Inferior parietal cortex (tissue), 1 donor: ENCODE data around the gene LRRC36.

ENCODE experiments used
- DNase-seq: peaks from one replicate; pipeline ENCODE4 v3.0.0-alpha.2; 2016; ENCODE audit errors: extremely low spot score

LRRC36 gene

DNA sequence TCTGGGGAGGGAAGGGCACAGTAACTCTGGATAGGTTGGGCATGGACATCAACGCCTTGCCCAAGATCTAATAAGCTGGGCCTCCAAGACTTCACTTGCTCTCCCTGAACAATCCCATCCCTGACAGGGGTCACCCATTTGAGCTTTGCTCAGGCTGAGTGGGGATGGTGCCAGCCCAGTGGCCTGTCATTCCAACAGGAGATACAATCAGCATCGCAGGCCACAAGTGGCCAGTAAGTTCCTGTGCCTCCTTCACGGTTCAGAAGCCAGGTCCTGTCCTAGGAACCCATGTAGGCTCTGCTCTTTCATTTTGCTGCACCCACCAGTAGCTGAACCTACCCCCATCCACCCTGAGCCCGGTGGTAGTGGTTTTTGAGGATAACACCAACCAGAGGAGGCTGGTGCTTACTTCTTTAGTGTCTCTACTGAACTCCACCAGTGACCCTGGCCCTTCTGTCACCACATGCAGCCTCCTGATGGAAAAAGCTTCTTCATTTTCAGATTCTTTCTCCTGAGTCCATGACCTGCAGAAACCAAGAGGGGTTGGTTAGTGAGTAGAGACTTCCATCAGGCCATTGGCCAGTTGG lies 32.4 kb upstream of the LRRC36 start:
- no peak for DNase-seq

DNA sequence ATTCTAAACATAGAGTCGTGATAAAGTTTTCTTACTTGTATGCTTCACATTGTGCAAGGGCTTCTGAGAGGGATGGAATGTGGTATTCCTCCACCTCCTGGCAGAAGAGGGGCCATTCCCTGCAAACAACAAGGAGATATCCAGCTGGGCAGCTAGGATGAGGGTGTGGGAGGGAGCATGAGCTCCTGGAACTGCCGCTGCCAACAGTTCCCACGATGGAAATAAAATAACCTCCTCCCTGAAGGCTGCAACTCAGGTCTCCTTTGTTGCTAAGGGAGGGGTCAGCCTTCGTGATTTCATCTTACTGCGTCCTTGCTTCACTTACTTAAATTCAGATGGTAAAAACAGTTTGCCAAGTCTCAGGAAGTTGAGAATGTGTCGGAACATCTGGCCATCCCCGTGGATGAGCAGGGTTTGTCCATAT lies 31.7 kb upstream of the LRRC36 start:
- DNase-seq: no peak

DNA sequence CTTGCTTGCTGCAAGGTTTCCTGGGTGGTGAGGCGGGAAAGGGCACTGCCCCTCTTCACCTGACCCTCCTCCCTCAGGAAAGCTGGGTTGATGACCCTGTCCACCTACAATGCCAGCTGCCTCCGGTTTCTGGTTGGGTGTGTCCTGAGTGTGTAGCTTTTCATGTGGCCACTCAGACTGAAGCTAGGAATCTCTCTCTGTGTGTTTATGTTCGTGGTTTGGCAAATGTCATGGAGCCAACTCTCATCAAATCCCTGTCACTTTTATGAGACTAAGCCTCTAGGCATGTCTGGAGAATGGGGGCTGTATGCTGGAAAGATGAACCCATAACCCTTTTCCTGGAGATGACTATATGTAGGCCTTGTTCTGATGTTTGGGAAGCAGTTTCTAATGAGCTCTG lies 30.2 kb upstream of the LRRC36 start:
- DNase-seq: no peak

DNA sequence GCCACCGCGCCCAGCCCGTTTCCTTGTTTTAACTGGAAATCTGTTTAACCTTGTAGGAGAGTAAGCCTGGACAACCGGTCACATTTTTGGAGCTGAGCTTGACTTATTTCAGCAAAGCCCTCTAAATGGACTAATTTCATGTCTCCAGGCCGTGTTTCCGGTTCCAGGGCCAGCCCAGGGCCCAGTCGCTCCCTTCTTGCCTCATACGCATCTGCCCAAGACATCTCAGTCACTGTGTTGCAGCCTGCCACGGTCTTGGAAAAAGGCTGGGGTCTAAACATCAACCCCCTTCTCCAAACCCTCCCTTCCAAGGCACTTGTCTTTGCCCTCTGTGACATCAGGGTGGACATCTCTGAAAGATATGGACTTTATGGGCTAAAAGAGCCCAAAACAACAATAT lies 28.3 kb upstream of the LRRC36 start:
- no peak for DNase-seq

DNA sequence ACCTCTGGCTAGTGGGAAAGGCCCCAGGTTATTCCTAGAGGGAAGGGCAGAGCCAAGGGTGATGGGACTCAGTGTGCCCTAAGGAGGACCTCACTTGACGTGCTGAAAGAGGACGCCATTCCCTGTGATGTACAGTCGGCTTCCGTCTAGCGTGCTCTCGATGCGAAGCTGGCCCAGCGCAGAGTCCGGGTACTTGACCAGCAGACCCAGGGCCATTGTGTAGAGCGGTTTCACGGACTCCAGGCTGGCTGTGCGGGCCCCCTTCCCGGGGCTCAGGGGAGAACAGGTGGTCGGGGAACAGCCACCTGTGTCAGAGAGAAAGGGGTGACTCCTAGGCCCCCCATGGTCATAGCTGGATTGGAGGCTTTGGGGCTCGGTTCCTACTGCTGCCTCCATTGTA lies 27.3 kb upstream of the LRRC36 start:
- DNase-seq: no peak

DNA sequence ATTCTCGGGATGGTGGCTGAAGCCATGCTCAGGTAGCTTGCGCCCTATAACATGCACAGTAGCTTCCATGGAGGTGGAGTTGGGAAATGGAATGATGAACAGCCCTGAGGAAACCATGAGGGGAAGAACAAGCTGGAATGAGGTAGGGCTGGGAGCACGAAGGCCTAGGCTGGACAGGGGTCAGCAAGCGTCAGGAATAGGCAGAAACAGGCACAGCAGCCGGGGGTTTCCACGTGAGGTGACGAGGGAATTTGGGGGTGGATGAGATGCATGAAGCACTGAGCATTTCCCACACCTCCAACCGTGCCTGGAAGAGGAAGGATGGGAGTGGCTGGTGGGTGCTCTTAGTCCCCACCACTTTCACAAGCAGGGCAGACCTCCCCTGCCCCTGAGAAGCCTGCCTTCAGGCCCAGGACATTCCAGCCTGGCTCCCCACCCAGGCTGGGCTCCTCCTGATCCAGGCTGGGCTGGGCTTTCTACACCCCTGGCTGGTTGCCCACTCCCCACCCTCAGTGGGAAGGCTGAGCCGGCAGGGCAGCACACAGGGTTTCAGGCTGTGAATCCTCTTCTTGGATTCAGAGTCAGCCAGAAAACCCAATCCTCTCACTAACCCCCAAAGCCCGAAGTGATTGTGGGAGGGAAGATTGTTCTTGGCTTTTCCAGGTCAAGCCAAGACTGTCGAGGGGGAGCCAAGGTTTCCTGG lies 25.4 kb upstream of the LRRC36 start:
- DNase-seq: no peak

DNA sequence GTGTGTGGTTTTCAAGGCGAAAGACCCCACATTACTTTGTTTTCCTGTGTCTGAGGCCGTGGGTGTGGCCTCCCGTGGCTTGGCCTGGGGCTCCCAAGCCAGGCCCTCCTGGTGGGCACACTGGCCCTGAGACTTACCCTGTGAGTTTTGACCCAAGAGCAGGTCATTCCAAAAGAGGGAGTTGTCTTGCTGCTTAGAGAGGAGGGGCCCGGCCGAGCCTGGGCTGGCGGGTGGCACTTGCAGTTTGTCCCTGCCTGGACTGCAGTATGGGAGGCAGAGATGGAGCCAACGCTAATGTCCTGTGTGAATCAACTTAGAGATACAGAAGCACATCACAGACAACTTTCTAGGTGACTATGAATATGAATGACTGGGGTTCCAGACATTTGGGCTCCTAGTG lies 24.5 kb upstream of the LRRC36 start:
- DNase-seq: no peak

DNA sequence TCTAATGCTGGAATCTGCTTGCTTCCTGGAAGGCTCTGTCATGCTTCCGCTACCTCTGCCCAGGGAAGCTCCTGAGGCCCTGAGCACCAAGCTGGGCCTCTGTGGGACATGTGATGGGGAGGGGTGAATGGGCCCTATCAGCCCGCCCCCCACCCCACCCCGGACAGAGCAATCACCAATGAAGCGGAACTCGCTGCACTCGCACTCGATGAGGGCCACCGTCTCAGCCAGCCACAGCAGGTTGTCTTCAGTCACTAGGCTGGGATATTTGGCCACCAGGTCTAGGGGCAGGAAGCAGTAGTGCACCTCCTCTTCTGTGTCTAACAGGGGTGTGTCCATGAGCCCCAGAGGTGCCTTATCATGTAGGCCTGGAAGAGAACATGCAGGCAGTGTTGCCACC lies 23.6 kb upstream of the LRRC36 start:
- no peak for DNase-seq

DNA sequence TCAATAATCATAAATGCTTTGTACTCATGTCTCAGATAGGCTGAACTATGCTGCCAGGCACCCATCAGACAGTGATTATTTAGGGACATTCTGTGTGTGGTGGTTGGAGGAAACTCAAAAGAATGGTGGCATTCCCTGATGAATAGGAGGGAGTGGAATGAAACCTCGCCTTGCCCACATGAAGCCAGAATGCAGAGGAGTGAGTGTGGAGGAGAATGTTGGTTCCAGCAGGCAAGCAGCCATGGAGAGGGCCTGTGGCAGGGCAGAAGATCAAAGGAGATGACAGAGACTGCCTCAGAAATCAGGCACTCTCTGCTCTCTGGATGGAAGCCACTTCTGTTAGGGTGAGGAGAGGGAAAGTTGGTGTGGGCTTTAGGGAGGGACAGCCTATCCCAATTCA lies 22.6 kb upstream of the LRRC36 start:
- DNase-seq: no peak

DNA sequence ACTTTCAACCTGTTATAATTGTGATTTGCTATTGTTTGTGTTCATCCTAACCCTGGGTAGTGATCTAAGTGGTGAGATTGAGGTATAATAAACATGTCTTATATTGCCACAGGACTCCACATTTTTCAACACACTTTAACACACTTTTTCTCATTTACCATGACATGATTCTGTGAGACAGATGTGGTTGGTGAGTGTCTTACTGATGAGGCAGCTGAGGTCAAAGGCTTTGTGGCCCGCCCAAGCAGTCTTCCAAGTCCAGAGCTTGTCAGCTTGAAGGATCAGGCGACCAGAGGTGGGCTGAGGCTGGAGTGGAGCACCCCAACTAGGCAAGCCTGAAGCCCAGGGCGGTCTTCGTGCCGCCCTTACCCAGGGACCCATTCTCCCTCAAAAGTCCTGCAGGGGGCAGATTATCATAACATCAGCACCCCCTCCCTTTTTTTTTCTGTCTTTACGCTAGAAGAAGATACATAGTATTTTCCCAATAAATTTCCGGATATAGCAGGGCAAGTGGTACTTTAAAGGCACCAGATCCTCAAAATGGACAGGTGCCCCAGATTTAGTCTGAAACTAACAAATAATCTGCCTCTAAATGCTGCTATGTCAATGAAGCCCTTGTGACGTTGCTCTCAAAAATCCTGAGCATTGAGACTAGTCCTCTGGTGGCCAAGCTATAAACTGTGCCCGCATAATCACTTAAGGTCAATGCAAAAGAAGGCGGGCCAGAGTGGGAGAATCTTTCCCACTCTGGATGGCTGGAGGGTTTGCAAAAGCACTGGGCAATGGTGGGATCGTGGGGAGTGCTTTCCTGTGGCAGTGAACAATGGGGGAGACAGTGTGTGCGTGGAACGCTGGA lies 21.2 kb upstream of the LRRC36 start:
- no peak for DNase-seq

DNA sequence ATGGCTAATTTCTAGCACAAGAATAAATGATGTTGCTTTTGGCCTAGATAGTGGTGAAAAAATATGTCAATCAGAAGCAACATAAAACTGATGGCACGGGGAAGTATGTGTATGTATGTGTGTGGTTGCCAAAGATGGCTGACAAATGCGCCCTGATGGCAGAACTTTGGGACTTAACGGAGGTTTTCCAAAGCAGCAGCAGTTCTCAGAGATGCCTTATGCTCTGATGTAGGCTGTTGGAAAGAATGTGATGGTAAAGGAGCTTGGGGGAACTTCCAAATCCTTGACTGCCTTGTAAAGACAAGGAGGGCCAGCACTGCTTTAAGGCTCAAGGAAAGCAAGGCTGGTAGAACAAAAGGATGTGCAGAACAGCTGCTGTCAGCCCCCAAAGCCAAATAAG lies 16.1 kb upstream of the LRRC36 start:
- no peak for DNase-seq

DNA sequence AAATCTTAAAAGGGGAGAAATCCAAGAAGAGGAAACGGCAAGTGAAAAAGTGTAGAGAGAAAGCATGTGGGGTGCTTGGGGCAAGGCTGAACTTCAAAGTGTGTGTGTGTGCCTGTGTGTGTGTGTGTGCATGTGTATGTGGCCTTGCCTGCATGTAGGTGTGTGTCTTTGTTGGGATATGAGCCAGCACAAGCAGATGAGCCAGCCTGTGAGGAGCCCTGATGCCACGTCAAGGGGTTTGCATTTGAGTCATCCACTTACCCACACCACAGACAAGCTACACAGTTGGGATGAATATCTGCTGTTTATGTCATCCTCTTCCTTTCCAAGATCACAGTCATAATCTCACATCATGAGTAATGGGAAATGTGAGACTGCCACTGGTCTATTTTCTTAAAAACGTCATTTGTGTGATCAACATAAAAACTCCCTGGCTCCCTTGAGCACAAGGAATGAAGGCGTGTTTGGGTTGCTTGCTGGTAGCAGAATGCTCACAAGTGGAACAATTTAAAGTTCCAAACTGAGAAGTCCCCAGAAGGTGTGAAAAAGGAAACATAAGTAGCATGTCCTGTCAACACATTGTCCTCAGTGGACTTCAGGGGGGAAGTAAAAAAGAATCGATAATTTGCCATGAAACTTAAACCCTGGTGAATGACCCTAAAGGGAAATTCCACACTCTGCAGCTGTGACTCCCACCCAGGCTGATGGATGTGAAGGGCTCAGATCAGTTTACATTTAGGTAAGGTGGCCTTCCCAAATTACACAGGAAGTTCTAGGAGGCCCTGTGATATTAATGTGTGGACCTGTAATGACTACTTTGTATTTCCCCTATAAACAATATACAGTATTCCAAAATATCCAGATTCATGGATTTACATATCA lies 14.8 kb upstream of the LRRC36 start:
- peak; percentile 34 for DNase-seq

DNA sequence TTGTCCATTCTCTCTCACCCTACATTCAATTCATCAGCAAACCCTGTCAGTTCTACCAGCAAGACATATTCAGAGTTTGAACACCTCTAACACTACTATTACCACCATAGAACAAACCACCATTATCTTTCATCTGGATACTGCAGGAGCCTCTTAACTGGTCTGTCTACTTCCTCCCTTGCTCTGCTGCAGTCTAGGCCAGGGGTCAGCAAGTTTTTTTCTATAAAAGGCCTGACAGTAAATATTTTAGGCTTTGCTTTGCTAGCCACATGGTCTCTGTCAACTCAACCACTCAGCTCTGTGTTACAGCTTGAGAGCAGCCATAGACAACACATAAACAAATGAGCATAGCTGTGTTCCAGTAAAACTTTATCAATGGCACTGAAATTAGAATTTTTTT lies 13.9 kb upstream of the LRRC36 start:
- DNase-seq: no peak

DNA sequence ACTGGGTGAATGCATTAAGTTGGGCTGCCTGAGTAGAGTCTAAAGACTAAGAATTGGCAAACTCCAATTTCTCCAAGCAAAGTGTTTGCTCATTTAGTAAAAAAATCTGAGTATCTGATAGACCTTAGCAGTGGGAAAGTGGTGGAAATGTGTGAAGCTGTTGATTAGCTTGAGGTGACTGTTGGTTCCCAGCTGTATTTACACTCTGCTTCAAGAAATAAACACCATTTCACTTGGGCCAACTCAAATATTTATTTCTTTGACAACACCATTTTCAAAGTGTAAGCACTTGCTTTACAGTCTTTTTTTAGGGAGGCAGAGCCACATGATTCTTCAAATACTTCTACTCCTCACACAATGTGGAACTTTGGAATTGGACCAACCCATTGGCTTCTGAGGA lies 8.8 kb upstream of the LRRC36 start:
- no peak for DNase-seq

DNA sequence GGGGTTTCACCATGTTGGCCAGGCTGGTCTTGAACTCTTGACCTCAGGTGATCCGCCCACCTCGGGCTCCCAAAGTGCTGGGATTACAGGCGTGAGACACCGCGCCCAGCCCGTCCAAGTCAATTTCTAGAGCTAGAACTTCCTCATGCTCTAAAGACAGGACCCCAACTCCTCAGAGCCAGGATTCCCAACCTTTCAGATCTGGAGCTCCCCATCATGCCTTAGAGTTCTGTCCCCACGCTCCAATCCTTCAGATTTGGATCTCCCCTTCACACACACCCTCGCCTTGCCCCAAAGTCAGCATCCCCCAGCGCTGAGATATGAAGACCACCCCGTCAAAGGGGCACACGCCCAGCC lies 522 bp upstream of the LRRC36 start:
- no peak for DNase-seq

DNA sequence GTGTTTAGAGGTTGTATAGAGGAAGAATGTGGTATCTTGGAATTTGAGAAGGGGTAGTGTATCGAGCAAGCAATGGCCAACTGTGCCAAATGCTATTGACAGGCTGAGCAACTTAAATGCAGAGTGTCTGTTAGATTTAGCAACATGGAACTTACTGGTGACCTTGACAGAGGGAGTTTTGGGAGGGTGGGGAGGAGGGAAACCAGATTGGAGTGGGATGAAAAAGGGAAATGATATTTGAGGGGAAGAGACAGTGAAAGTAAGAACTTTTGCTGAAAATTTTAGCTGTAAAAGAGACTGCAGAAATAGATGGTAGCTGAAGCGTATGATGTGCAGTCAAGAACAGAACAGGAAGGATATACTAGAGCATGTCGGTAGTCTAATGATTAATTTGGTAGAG lies 1.1 kb downstream of the LRRC36 start:
- no peak for DNase-seq

DNA sequence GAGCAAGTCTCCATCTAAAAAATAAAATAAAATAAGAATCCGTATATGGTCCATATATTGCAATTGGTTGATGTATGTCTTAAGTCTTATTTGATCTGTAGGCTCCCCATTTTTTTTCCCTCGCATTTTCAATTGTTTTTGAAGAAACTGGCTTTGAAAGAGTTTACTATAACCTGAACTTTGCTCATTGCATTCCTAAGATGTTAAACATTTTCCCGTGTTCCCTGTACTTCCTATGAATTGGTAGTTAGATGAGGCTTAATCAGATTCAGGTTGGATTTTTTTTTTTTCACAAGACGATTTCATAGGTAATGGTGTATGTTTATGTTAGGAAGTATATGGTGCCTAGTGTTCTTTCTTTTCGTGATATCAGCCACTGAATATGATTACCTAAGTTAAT lies 3.3 kb downstream of the LRRC36 start:
- no peak for DNase-seq

DNA sequence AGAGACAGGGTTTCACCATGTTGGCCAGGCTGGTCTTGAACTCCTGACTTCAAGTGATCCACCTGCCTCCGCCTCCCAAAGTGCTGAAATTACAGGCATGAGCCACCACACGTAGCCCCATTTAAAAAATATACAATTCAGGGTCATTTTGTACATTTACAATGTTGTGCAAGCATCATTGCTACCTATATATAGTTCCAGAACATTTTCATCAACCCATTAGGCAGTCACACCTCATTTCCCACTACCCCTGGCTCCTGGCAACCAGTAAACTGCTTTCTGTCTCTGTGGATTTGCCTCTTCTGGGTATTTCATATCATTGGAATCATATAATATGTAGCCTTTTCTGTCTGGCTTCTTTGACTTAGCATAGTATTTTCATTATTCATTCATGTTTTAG lies 6.7 kb downstream of the LRRC36 start:
- DNase-seq: no peak

DNA sequence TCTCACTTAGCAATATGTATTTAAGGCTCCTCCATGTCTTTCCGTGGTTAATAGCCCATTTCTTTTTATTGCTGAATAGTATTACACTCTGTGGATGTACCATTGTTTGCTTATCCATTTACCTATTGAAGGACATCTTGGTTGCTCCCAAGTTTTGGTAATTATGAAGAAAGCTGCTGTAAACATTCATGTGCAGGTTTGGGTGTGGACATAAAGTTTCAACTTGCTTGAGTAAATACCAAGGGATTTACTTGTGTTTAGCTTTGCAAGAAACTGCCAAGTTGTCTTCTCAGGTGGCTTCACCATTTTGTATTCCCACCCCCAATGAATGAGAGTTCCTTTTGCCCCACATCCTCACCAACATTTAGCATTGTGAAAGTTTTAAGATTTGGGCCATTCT lies 9.5 kb downstream of the LRRC36 start:
- no peak for DNase-seq

DNA sequence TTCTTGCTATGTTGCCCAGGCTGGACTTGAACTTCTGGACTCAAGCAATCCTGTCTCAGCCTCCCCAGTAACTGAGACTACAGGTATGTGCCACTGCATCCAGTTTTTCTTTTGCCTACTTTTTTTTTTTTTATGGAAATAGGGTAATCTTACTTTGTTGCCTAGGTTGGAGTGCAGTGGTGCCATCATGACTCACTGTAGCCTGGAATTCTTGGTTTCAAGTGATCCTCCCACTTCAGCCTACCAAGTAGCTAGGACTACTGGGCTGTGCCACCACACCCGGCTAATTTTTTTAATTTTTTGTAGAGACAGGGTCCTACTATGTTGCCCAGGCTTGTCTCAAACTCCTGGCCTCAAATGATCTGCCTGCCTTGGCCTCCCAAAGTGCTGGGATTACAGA lies 10.0 kb downstream of the LRRC36 start:
- DNase-seq: no peak

DNA sequence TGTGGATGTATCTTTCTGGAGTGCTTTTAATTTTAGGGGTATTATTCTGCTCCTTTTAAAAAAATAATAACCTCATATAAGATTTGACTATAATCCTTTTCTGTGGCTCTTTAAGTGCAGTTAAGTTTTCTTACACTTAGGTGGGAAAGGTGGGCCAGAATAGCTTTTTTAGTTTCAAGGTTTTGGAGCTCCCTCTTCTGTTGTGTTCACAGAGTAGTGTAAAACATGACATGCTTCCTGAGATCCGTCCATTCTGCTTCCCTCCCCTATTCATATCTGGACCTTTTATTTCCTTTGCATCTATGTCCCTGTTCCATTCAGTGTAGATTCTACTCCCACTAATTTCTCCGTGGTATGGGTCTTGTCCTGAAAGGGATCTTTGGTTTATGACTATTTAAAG lies 12.8 kb downstream of the LRRC36 start:
- DNase-seq: no peak

DNA sequence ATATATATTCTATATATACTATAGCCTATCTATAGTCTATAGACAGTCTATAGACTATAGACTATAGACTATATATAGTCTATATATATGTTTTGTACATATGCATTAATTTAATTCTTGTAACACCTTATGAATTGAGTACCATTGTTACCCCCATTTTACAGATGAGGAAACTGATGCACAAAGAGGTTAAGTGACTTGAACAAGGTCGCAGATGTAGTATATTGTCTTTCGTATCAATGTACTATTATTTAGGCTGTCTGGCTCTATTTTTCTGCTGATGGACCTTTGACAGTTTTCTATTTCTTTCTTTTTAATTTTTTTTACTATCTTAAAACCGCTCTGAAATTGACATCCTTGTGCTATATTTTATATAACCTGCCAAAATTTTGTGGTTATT lies 14.6 kb downstream of the LRRC36 start:
- DNase-seq: no peak
